Pons (tissue), 1 donor: ENCODE data around the gene MSN.
A peak's percentile ranks its signal among the peaks of the same experiment; 100 is the strongest.
"Not testable (repeated sequence)": the region's sequence is repeated elsewhere in the genome, so short reads cannot be mapped to it uniquely, and the experiment has no call there.

Source experiments
- DNase-seq: peaks from one replicate; pipeline ENCODE4 v3.0.0-alpha.2; 2016; ENCODE audit warnings: low spot score

The MSN gene

GRCh38 chrX:65667503-65668376 is at the start of gene MSN:
Gene MSN, plus strand, starts transcription at chrX:65667654. Its CDS starts 188 bp downstream, at chrX:65667842.
- no peak for DNase-seq

DNA sequence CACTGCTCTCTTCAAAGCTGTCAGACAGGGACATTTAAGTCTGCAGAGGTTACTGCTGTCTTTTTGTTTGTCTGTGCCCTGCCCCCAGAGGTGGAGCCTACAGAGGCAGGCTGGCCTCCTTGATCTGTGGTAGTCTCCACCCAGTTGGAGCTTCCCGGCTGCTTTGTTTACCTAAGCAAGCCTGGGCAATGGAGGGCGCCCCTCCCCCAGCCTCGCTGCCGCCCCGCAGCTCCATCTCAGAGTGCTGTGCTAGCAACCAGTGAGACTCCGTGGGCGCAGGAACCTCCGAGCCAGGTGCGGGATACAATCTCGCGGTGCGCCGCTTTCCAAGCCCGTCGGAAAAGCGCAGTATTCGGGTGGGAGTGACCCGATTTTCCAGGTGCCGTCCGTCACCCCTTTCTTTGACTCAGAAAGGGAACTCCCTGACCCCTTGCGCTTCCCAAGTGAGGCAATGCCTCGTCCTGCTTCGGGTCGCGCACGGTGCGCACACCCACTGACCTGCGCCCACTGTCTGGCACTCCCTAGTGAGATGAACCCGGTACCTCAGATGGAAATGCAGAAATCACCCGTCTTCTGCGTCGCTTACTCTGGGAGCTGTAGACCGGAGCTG is 47.3 kb upstream of the MSN start:
- not testable (repeated sequence) for DNase-seq

DNA sequence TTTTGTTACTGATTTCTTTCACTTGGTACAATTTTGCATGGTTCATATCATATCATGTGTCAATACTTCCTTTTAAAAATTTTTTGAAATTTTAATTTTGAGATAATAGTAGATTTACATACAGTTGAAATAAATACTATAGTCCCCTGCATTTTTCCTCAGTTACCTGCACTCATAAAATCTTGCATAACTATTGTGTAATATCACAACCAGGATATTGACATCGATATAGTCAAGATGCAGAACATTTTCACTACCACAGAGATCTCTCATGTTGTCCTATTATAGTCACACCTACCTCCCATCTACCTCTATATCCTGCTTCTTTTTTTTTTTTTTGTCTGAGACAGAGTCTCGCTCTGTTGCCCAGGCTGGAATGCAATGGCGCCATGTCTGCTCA is 36.7 kb upstream of the MSN start:
- DNase-seq: no peak

GRCh38 chrX:65633826-65634225 is 33.6 kb upstream of the MSN start:
- DNase-seq: no peak

DNA sequence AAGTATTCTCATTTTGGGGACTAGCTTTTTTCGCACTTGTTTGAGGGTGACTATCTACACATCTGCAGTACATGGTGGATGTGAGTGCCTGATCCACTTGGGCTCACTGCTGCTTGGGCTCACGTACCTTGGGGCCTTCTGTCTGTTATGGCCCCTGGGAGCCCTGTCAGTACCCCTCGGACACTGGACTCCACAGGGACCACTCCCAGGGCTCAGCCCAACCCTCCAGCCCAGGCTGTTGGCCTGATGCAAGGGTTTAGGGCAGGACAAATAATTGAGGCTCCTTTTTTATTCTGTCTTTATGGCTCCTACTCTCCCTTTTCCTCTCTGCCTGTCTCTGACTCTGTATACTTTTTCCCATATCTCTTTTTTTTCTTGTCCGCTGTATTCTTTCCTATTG is 32.7 kb upstream of the MSN start:
- no peak for DNase-seq

DNA sequence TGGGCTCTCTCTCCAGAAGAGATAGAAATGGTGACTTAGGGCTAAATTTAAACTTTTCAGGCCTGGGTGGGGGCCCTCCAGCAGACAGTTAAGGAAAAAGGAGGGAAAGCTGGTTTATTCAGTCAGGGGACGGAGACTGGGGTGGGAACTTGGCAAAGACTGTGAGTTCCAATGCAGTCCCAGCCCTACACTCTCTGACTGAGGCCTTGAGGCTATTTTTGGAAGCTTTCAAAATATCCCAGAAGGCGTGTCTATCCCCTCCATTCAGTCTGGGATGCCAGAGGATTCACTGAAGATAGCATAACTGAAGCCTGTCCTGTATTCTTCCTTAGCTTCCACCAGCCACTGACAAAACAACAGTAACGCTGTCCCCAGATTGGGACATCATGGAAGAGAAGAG is 32.1 kb upstream of the MSN start:
- DNase-seq: no peak

GRCh38 chrX:65635822-65636221 is 31.6 kb upstream of the MSN start:
- DNase-seq: no peak

DNA sequence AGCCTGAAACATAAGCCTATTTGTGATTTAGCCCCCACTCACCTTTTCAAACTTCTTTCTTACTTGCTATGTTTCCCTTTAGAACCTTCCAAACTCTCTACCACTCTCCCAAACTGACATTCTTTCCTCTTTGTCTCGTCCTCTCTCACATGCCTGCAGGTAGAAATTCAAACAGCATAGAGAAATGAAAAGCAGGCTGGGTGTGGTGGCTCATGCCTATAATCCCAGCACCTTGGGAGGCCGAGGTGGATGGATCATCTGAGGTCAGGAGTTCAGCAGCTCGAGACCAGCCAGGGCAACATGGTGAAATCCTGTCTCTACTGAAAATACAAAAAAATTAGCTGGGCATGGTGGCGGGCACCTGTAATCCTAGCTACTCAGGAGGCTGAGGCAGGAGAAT is 31.2 kb upstream of the MSN start:
- not testable (repeated sequence) for DNase-seq

DNA sequence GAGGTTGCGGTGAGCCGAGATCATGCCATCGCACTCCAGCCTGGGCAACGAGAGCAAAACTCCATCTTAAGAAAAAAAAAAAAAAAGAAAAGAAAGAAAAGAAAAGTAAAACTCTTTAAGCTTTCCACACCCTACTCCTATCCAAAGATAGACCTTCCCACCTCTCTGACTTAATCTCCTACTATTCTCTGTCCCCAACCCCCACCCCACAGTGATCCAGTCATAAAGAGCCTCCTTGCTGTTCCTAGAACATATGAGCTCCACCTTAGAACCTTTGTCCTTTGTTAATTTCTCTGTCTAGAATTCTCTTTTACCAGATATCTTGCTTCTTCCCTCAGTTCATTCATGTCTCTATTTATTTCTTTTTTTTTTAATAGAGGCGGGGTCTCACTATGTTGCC is 30.1 kb upstream of the MSN start:
- no peak for DNase-seq

GRCh38 chrX:65642914-65643491 is 24.5 kb upstream of the MSN start:
- DNase-seq: no peak

DNA sequence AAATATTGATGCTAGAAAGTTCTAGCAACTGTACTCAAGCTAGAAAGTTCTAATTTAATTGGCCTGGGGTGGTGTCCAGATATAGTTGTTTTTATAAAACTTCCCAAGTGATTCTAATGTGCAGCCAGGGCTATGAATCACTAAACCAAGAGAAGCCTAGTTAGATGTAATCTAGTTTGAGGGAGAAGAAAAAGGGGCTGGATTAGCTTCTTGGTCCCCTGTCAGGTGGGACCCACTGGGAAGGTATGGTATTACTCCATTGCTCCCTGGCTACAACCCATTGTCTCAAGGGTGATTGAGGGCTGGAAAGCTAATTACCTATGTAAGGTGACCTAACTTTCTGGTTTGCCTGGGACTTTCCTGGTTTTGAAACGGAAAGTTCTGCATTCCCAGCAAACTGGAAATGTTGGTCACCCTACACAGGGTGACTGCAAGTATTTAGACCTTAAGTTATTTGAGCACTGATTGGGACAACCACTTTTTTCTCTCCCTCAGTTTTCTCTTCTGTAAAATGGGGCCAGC is 23.9 kb upstream of the MSN start:
- DNase-seq: no peak

DNA sequence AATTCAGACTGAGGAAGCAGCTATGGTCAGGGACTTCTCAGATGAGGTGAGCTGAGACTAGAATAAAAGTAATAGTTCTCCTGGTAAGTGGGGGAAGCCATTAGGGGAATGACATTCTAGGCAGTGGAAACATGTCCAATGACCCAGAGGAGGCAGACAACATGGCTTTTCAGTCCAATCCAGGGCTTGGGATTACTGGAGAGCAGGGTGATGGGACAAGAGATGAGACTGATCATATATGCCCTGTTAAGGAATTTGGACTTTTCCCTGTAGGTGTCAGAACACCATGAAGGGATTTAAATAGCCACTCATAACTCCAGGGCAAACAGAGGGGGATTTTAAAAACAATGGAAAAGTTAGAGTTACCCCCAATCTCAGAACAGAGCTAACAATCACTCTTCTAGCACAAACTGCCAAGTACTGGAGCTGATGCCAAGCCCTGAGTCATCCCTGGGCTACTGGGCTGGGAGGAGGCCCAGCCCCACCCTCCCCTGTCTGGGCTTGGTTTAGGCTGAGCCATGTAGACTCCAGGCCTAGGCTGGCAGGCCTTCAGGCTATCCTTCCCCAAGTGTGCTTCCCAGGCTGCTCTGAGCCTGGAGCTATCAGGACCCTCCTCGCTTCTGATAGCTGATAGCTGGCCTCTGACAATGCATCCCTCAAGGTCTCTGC is 22.7 kb upstream of the MSN start:
- DNase-seq: peak; percentile 72

DNA sequence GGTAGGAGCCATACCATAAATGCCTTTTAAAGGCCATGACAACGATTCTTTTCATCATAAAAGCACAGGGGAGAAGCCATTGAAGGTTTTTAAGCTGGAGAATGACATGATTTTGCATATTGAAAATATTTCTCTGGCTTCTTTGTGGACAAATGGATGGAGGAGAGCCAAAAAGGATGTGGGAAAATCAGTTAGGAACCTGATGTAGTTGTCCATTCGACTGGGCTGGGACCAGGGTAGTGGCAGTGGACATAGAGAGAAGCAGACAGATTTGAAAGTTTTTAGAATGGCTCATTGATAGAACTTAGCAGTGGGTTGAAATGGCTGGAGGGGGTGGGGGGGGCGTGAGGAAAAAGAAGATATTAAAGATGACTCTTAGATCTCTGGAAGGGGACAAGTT is 19.7 kb upstream of the MSN start:
- no peak for DNase-seq

GRCh38 chrX:65652098-65652497 is 15.4 kb upstream of the MSN start:
- DNase-seq: no peak

DNA sequence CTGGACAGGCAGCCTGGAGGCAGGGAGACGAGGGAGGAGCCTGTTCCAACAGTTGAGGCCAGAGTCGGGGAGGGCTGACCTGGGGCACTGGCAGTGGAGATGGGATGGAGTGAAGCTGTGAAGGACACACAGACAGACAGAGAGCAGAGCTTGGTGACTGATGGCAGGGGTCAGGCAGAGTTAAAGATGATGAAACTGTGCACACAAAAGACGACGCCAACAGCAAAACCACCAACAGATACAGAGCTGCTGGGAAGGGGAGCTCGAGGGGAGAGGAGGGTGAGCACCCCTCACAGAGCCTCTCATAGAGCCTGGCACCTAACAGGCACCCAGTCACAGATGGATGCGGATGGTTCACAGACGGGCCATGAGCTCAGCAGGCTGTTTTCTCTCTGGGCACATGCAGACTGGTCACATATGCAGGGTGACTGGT is 10.4 kb upstream of the MSN start:
- not testable (repeated sequence) for DNase-seq

GRCh38 chrX:65657659-65658058 is 9.8 kb upstream of the MSN start:
- no peak for DNase-seq

- DNase-seq: no peak
These were observed 9.2 kb upstream of the MSN start for GRCh38 chrX:65658229-65658628.

DNA sequence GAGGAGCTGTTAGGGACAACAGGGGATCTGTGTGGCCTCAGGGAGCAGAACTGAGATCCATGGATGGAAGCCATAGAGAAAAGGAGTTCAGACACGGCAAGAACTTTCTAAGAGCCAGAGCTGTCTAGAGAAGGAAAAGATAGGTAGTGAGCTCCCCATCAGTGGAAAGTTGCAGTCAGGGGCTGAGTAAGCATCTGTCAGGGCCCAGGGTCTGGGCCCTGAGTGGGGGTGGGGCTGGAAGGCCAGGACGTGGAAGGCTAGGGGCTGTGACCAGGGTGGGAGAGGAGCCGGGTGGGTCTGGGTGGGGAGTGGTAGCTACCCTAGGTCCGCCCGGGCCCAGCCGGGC is 324 bp upstream of the MSN start:
- no peak for DNase-seq

DNA sequence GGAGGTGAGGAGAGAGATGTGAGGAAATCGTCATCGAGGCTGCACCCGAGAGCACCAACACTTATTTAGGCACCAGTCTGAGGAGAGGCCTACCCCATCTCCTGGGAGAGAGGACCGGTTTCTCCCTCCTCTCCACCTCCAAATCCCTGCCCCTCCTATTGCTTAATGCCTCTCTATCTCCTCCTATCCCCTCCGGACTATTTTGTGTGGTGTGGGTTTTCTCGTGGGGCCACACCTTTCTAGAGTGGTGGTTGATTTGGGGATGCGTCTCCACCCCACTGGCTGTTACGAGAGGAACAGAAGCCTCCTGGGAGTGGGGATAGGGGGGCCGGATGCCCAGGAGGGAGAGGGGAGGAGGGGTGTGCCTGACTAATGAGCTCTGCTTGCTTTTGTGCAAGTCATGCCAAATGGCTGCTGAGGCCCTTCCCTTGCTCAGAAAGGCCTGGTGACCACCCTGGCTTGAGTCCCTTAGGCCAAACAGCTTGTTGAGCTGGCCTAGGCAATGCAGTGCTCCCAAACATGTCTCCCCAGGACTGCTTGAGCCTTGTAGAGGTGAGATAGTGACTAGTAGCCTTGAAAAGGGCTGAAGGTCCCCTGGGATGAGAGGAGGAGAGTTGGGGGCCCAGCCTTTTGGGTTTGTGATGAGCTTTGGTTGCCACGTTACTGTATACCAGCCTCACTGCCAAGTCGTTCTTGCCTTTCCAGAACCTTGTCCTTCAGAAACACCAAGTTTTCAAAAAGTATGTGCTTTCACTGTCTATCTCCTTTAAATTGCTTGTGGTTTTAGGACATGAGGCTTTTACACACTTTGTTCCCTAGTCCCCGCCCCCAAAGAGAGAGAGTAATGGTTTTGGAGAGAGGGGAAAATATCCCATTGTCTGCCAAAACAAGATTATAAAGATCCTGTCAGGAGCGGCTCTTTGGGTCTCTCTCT is 1.2 kb downstream of the MSN start:
- DNase-seq: peak; percentile 55

DNA sequence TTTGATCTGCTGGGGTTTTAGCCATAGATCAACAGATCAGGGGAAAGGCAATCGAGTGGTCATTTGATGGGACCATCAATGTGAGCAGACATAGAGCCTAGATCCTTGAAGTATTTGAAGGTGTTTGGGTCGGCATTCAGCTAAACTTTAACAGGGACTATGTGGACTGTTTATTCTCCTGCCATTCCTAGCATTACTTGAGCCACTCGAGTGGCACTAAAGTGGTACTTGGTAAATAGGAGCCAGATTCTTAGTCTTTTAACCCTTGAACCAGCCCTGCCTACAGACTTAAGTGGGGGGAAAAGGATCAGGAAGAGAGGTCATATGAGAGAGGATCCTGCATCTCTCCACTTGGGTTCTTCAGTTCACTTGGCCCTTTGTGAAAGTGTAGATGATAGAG is 3.8 kb downstream of the MSN start:
- DNase-seq: no peak

- DNase-seq: no peak
These were observed 4.5 kb downstream of the MSN start for GRCh38 chrX:65671966-65672365.

GRCh38 chrX:65673857-65674203 is 6.4 kb downstream of the MSN start:
- no peak for DNase-seq
